Breast epithelium (tissue), 4 donors: Measurements from ENCODE around the gene MAPK14. TPM values are rescaled to one million over a fixed set of nuclear protein-coding genes. Genes with fewer than 3 reads are reported as not detected.

Experiments used
- DNase-seq, 2 donors: peaks; one replicate each; pipeline ENCODE4 v3.0.0-alpha.2; 2019; ENCODE audit warnings: low spot score in 2 of 2
- H3K27ac ChIP-seq, 2 donors: fragments of 200-600 bp; sonication (generic) in 1 of 2; one replicate each; pipeline ENCODE4 v1.5.1; 2016 to 2019; ENCODE audit warnings: mild to moderate bottlenecking in 1 of 2
- H3K27me3 ChIP-seq, 2 donors: fragments of 200-600 bp; sonication (generic) in 1 of 2; one replicate each; pipeline versions ENCODE4 v1.5.1 to v1.6.0; 2017 to 2019; ENCODE audit warnings: control low read depth in 1 of 2, mild to moderate bottlenecking in 1 of 2
- H3K36me3 ChIP-seq: fragments of 200-600 bp; one replicate; pipeline ENCODE4 v1.5.1; 2019
- H3K4me1 ChIP-seq, 2 donors: fragments of 200-600 bp; sonication (generic); one replicate each; pipeline ENCODE4 v1.5.1; 2016 to 2019; ENCODE audit warnings: control low read depth in 1 of 2
- H3K4me3 ChIP-seq, 3 donors: fragments of 200-600 bp; sonication (generic); 1 replicate in 2 of 3; 2 replicates in 1 of 3; pipeline ENCODE4 v1.5.1; 2016 to 2019; ENCODE audit warnings: mild to moderate bottlenecking in 3 of 3, moderate library complexity in 2 of 3
- H3K9me3 ChIP-seq, 2 donors: fragments of 200-600 bp; sonication (generic) in 1 of 2; one replicate each; pipeline ENCODE4 v1.5.1; 2016 to 2019; ENCODE audit warnings: control low read depth in 1 of 2
- CTCF ChIP-seq, 3 donors: fragments of 450-650 bp; IDR thresholded peaks; one replicate each; pipeline ENCODE4 v1.5.1; 2016 to 2017; ENCODE audit warnings: antibody characterized with exemption in 3 of 3, mild to moderate bottlenecking in 3 of 3, moderate library complexity in 3 of 3
- POLR2A ChIP-seq: fragments of 450-650 bp; IDR thresholded peaks from one replicate; pipeline ENCODE4 v1.6.1; 2016; ENCODE audit warnings: antibody characterized with exemption, mild to moderate bottlenecking, moderate library complexity
- POLR2AphosphoS5 ChIP-seq, 3 donors: sonication (generic); formaldehyde crosslinking; IDR thresholded peaks; one replicate each; pipeline ENCODE4 v1.6.1; 2017; ENCODE audit warnings: antibody characterized with exemption in 3 of 3
- intact Hi-C: fragments of 100-400 bp; cut with DNase I; formaldehyde crosslinking; loops from one replicate; pipeline ENCODE4 v1.15.1; 2023; ENCODE audit warnings: low total_unique reads
- total RNA-seq, 3 donors: library from RNA; depleted of rRNA; stranded (reverse); fragments of >200 nt; gene quantifications; one replicate each; pipeline ENCODE4 v1.1.0, GENCODE V29; 2016

Gene MAPK14
- total RNA-seq, 3 donors from 2014 or later = 72.8 to 85.6 (median 81.3) TPM

- Histone ChIP-seq H3K4me1 (no peaks in the 10 kb centered on the region), H3K9me3 (no peaks in the 10 kb centered on the region), H3K36me3 (no peaks in the 10 kb centered on the region), H3K4me3 (no peak overlapping the region), H3K27ac (no peak overlapping the region), H3K27me3 (no peaks in the 10 kb centered on the region)
- TF ChIP-seq POLR2A (no peak), CTCF (IDR thresholded peaks at IDR 0.05) (no peak), POLR2AphosphoS5 (IDR thresholded peaks at IDR 0.05) (no peak)
- DNase-seq = no peak
- intact Hi-C loops = loop anchor here (5.0 kb wide), 1 partner anchor 723 kb away; the partner anchor contains the start of gene PPARD
Measured at GRCh38 chr6:36064770-36065396, 37.3 kb downstream of the MAPK14 start.

- H3K36me3 ChIP-seq = no peaks in the 10 kb centered on the region
- H3K9me3 ChIP-seq = no peaks in the 10 kb centered on the region
- no peaks in the 10 kb centered on the region for H3K27me3 ChIP-seq
- intact Hi-C loops = no loop called here
- H3K4me1 ChIP-seq = no peaks in the 10 kb centered on the region
- no peak overlapping the region for H3K4me3 ChIP-seq
- no peak for TF ChIP-seq POLR2AphosphoS5 (IDR thresholded peaks at IDR 0.05)
- TF ChIP-seq CTCF (IDR thresholded peaks at IDR 0.05) = no peak
- no peak for TF ChIP-seq POLR2A
- no peak for DNase-seq
- no peak overlapping the region for H3K27ac ChIP-seq
Measured at GRCh38 chr6:36065916-36066315, 38.3 kb downstream of the MAPK14 start.

GRCh38 chr6:36066817-36067216, 39.2 kb downstream of the MAPK14 start:
- intact Hi-C loops = no loop called here
- Histone ChIP-seq H3K4me1 (no peaks in the 10 kb centered on the region), H3K27me3 (no peaks in the 10 kb centered on the region), H3K9me3 (no peaks in the 10 kb centered on the region), H3K4me3 (no peak overlapping the region), H3K36me3 (no peaks in the 10 kb centered on the region), H3K27ac (no peak overlapping the region)
- TF ChIP-seq POLR2AphosphoS5 (IDR thresholded peaks at IDR 0.05) = no peak
- no peak for TF ChIP-seq CTCF (IDR thresholded peaks at IDR 0.05)
- no peak for TF ChIP-seq POLR2A
- no peak for DNase-seq

GRCh38 chr6:36067374-36068011, 39.9 kb downstream of the MAPK14 start:
- Histone ChIP-seq H3K27ac (no peak overlapping the region), H3K4me1 (no peaks in the 10 kb centered on the region)

More at GRCh38 chr6:36067374-36068011, 39.9 kb downstream of the MAPK14 start:
- Histone ChIP-seq H3K9me3 (no peaks in the 10 kb centered on the region), H3K4me3 (no peak overlapping the region), H3K36me3 (no peaks in the 10 kb centered on the region), H3K27me3 (no peaks in the 10 kb centered on the region)
- TF ChIP-seq POLR2A = no peak
- no peak for TF ChIP-seq CTCF (IDR thresholded peaks at IDR 0.05)
- no peak for TF ChIP-seq POLR2AphosphoS5 (IDR thresholded peaks at IDR 0.05)
- intact Hi-C loops = no loop called here
- DNase-seq = no peak
